Measurements from ENCODE around the gene TLL1.

DNA sequence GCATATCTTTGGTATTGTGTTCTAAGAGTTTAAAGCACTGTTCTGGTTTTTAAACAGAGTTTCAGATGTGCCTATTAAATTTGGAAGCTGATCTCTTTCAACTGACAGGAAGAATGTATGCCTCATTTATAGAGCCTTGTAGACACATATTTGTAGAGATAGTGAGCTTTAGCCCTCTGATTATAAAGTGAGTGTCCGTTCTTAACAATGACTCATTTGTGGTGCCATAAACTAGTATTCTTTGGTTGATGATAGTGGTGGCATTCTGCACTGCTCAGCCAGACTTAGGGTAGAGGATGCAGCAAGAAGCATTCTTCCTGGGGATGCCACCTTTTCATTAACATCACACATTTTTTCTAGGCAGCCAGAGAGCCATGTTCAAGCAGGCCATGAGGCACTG is 121.7 kb downstream of the TLL1 start:
- TF ChIP-seq, protein P1, sequence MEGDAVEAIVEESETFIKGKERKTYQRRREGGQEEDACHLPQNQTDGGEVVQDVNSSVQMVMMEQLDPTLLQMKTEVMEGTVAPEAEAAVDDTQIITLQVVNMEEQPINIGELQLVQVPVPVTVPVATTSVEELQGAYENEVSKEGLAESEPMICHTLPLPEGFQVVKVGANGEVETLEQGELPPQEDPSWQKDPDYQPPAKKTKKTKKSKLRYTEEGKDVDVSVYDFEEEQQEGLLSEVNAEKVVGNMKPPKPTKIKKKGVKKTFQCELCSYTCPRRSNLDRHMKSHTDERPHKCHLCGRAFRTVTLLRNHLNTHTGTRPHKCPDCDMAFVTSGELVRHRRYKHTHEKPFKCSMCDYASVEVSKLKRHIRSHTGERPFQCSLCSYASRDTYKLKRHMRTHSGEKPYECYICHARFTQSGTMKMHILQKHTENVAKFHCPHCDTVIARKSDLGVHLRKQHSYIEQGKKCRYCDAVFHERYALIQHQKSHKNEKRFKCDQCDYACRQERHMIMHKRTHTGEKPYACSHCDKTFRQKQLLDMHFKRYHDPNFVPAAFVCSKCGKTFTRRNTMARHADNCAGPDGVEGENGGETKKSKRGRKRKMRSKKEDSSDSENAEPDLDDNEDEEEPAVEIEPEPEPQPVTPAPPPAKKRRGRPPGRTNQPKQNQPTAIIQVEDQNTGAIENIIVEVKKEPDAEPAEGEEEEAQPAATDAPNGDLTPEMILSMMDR (conservative IDR thresholded peaks at IDR 0.05; ENCODE audit: low read length) = no peak
- no peak for TF ChIP-seq EZH2phosphoT487 (IDR thresholded peaks at IDR 0.05; ENCODE audit: borderline replicate concordance, low read depth, low read length)
